Measurements from ENCODE around the gene KCNK6. TPM values are rescaled to one million over a fixed set of nuclear protein-coding genes. Genes with fewer than 3 reads are reported as not detected.

Gene KCNK6
- total RNA-seq, 1 donor from 2014 or later: 4.2 TPM

- no peak for DNase-seq
- H3K9me3 ChIP-seq (replicated peaks): no peaks in the 10 kb centered on the region
- no peaks in the 10 kb centered on the region for H3K36me3 ChIP-seq
- no peaks in the 10 kb centered on the region for H3K27me3 ChIP-seq (ENCODE audit: low read depth)
- H3K4me1 ChIP-seq: no peaks in the 10 kb centered on the region
- intact Hi-C loops (cut with micrococcal nuclease): no loop called here
- H3K27ac ChIP-seq (replicated peaks): no peak overlapping the region
- H3K4me3 ChIP-seq: no peak overlapping the region
- TF ChIP-seq CTCF (IDR thresholded peaks at IDR 0.05; ENCODE audit: borderline replicate concordance): no peak
Observed at GRCh38 chr19:38289955-38290354, 29.7 kb upstream of the KCNK6 start.

DNA sequence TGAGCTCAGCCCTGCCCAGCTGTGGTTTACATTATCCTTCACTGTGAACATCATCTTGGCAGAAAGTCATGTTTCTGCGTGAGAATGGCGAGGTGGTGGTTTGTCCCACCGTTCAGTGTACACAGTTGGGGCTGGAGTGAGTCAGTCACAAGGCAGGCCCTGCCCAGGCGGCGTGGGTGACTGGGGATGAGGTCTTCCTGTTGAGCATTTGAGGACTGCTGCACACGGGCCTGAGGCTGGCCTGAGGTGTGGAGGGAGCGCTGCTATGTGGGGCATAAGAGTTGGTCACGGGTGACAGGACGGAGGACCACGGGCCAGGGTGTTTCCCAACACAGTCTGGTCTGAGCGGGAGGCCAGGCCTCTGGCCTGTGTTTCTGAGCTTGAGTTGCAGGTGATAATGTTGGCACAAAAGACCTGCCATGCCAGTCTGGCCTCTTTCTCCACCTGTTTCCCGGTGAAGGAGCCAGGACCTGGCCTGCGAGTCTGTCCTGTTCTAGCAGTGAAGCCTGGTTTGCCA is 29.0 kb upstream of the KCNK6 start:
- H3K36me3 ChIP-seq: no peaks in the 10 kb centered on the region
- no peak overlapping the region for H3K4me3 ChIP-seq
- no peak overlapping the region for H3K27ac ChIP-seq (replicated peaks)
- TF ChIP-seq CTCF (IDR thresholded peaks at IDR 0.05; ENCODE audit: borderline replicate concordance): no peak
- intact Hi-C loops (cut with micrococcal nuclease): no loop called here
- no peaks in the 10 kb centered on the region for H3K4me1 ChIP-seq
- no peaks in the 10 kb centered on the region for H3K27me3 ChIP-seq (ENCODE audit: low read depth)
- H3K9me3 ChIP-seq (replicated peaks): no peaks in the 10 kb centered on the region
- no peak for DNase-seq

DNA sequence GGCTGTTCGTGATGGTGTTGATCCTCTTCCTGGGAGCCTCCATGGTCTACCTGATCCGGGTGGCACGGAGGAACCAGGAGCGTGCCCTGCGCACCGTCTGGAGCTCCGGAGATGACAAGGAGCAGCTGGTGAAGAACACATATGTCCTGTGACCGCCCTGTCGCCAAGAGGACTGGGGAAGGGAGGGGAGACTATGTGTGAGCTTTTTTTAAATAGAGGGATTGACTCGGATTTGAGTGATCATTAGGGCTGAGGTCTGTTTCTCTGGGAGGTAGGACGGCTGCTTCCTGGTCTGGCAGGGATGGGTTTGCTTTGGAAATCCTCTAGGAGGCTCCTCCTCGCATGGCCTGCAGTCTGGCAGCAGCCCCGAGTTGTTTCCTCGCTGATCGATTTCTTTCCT is 27.8 kb upstream of the KCNK6 start:
- Histone ChIP-seq H3K4me1 (no peaks in the 10 kb centered on the region), H3K36me3 (no peaks in the 10 kb centered on the region), H3K4me3 (no peak overlapping the region), H3K9me3 (replicated peaks) (no peaks in the 10 kb centered on the region), H3K27ac (replicated peaks) (no peak overlapping the region), H3K27me3 (ENCODE audit: low read depth) (no peaks in the 10 kb centered on the region)
- no peak for DNase-seq
- no peak for TF ChIP-seq CTCF (IDR thresholded peaks at IDR 0.05; ENCODE audit: borderline replicate concordance)
- intact Hi-C loops (cut with micrococcal nuclease): no loop called here

- no peak overlapping the region for H3K27ac ChIP-seq (replicated peaks)
- H3K9me3 ChIP-seq (replicated peaks): no peaks in the 10 kb centered on the region
- no peak for DNase-seq
- no peak overlapping the region for H3K4me3 ChIP-seq
- no peaks in the 10 kb centered on the region for H3K4me1 ChIP-seq
- H3K36me3 ChIP-seq: no peaks in the 10 kb centered on the region
- intact Hi-C loops (cut with micrococcal nuclease): no loop called here
- no peaks in the 10 kb centered on the region for H3K27me3 ChIP-seq (ENCODE audit: low read depth)
- no peak for TF ChIP-seq CTCF (IDR thresholded peaks at IDR 0.05; ENCODE audit: borderline replicate concordance)
Observed at GRCh38 chr19:38293281-38293680, 26.4 kb upstream of the KCNK6 start.

- DNase-seq: no peak
- no peaks in the 10 kb centered on the region for H3K27me3 ChIP-seq (ENCODE audit: low read depth)
- H3K36me3 ChIP-seq: no peaks in the 10 kb centered on the region
- intact Hi-C loops (cut with micrococcal nuclease): no loop called here
- H3K4me3 ChIP-seq: no peak overlapping the region
- H3K27ac ChIP-seq (replicated peaks): no peak overlapping the region
- TF ChIP-seq CTCF (IDR thresholded peaks at IDR 0.05; ENCODE audit: borderline replicate concordance): no peak
- H3K4me1 ChIP-seq: no peaks in the 10 kb centered on the region
- H3K9me3 ChIP-seq (replicated peaks): no peaks in the 10 kb centered on the region
Observed at GRCh38 chr19:38294090-38294489, 25.6 kb upstream of the KCNK6 start.
